ENCODE results near the gene SAFB.

SAFB gene

GRCh38 chr19:5621311-5621944 lies 1.5 kb upstream of the SAFB start:
- no peak for TF ChIP-seq CTCF (IDR thresholded peaks at IDR 0.05; ENCODE audit: low read length, missing control alignments)
- H3K4me3 ChIP-seq (replicated peaks; ENCODE audit: low read depth, low read length), result peak overlapping the region; percentile 84
- no peak for DNase-seq (ENCODE audit: low read depth)

- no peak for TF ChIP-seq CTCF (IDR thresholded peaks at IDR 0.05; ENCODE audit: low read length, missing control alignments)
- no peak for DNase-seq (ENCODE audit: low read depth)
- peak overlapping the region; percentile 84 for H3K4me3 ChIP-seq (replicated peaks; ENCODE audit: low read depth, low read length)
Observed at GRCh38 chr19:5621945-5622464, 878 bp upstream of the SAFB start.

- peak overlapping the region; percentile 84 for H3K4me3 ChIP-seq (replicated peaks; ENCODE audit: low read depth, low read length)
- DNase-seq (ENCODE audit: low read depth), result no peak
- TF ChIP-seq CTCF (IDR thresholded peaks at IDR 0.05; ENCODE audit: low read length, missing control alignments), result no peak
Observed at GRCh38 chr19:5623397-5624017, 624 bp downstream of the SAFB start.

- no peak for TF ChIP-seq CTCF (IDR thresholded peaks at IDR 0.05; ENCODE audit: low read length, missing control alignments)
- H3K4me3 ChIP-seq (replicated peaks; ENCODE audit: low read depth, low read length), result peak overlapping the region; percentile 84
- peak; percentile 48 for DNase-seq (ENCODE audit: low read depth)
Observed at GRCh38 chr19:5624018-5624663, 1.3 kb downstream of the SAFB start.

- TF ChIP-seq CTCF (IDR thresholded peaks at IDR 0.05; ENCODE audit: low read length, missing control alignments), result no peak
- DNase-seq (ENCODE audit: low read depth), result no peak
- peak overlapping the region; percentile 84 for H3K4me3 ChIP-seq (replicated peaks; ENCODE audit: low read depth, low read length)
Observed at GRCh38 chr19:5624741-5625278, 1.9 kb downstream of the SAFB start.

- no peak overlapping the region for H3K4me3 ChIP-seq (replicated peaks; ENCODE audit: low read depth, low read length)
- no peak for TF ChIP-seq CTCF (IDR thresholded peaks at IDR 0.05; ENCODE audit: low read length, missing control alignments)
- no peak for DNase-seq (ENCODE audit: low read depth)
Observed at GRCh38 chr19:5625641-5626040, 2.8 kb downstream of the SAFB start.

Data from fibroblast of pulmonary artery (primary cell).